ENCODE results near the gene USP17L12. TPM values are rescaled to one million over a fixed set of nuclear protein-coding genes. Genes with fewer than 3 reads are reported as not detected.
"Not testable (repeated sequence)": the region's sequence is repeated elsewhere in the genome, so short reads cannot be mapped to it uniquely, and the experiment has no call there.

The USP17L12 gene, protein sequence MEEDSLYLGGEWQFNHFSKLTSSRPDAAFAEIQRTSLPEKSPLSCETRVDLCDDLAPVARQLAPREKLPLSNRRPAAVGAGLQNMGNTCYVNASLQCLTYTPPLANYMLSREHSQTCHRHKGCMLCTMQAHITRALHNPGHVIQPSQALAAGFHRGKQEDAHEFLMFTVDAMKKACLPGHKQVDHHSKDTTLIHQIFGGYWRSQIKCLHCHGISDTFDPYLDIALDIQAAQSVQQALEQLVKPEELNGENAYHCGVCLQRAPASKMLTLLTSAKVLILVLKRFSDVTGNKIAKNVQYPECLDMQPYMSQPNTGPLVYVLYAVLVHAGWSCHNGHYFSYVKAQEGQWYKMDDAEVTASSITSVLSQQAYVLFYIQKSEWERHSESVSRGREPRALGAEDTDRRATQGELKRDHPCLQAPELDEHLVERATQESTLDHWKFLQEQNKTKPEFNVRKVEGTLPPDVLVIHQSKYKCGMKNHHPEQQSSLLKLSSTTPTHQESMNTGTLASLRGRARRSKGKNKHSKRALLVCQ
- total RNA-seq (ENCODE audit: unreplicated experiment) = not detected
- long read RNA-seq = 0 reads

DNA sequence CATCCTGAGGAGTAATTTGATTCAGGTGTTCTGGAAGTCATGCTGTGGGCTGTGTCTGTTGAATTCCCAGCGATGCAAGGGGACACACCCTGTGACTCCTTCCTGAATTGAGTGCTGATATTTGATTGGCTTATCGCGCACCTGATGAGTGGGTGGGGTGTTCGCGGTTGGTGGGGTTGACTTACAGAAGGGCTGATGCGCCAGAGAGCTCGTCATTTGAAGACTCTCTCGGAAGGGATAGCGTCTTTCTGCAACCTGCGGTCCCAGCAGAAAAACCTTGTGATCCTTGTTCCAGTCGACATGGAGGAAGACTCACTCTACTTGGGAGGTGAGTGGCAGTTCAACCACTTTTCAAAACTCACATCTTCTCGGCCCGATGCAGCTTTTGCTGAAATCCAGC lies at the start of gene USP17L12:
Gene USP17L12 (plus strand): TSS at position 301 of the 400 bp plus-strand sequence. CDS start 0 bp downstream, at position 301.
- not testable (repeated sequence) for H3K9me3 Mint-ChIP-seq (ENCODE audit: unreplicated experiment); H3K4me1 Mint-ChIP-seq (ENCODE audit: low read depth, unreplicated experiment); H3K4me3 Mint-ChIP-seq (ENCODE audit: unreplicated experiment); H3K36me3 Mint-ChIP-seq (ENCODE audit: unreplicated experiment); H3K27me3 Mint-ChIP-seq (ENCODE audit: unreplicated experiment); DNase-seq; H3K27ac Mint-ChIP-seq (ENCODE audit: unreplicated experiment)

DNA sequence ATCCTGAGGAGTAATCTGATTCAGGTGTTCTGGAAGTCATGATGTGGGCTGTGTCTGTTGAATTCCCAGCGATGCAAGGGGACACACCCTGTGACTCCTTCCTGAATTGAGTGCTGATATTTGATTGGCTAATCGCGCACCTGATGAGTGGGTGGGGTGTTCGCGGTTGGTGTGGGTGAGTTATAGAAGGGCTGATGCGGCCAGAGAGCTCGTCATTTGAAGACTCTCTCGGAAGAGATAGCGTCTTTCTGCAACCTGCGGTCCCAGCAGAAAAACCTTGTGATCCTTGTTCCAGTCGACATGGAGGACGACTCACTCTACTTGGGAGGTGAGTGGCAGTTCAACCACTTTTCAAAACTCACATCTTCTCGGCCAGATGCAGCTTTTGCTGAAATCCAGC lies 9.6 kb upstream of the USP17L12 start, which contains the start of gene USP17L10:
Gene USP17L10 (plus strand): TSS at position 301 of the 400 bp plus-strand sequence. CDS start 0 bp downstream, at position 301.
- not testable (repeated sequence) for H3K27me3 Mint-ChIP-seq (ENCODE audit: unreplicated experiment); H3K4me1 Mint-ChIP-seq (ENCODE audit: low read depth, unreplicated experiment); H3K4me3 Mint-ChIP-seq (ENCODE audit: unreplicated experiment); H3K27ac Mint-ChIP-seq (ENCODE audit: unreplicated experiment); H3K36me3 Mint-ChIP-seq (ENCODE audit: unreplicated experiment); H3K9me3 Mint-ChIP-seq (ENCODE audit: unreplicated experiment); DNase-seq

DNA sequence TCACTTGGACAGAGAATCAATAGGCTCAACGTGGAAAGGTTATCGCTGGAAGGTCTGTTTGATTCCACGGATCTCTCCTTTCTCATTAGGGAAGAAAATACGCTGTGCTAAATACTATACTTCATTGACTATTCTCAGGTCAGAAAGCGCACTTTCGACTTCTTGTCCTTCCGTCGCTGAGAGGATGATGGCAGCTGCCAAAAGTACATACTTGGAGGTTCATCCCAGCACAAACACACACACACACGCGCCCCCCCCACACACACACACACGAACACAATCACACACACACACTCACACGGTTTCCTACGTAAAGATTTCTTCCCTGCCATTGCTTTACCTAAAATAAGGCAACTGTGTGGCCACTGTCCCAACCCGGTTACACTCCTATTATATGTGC lies 5.3 kb upstream of the USP17L12 start:
- H3K9me3 Mint-ChIP-seq (ENCODE audit: unreplicated experiment); H3K27ac Mint-ChIP-seq (ENCODE audit: unreplicated experiment); H3K4me1 Mint-ChIP-seq (ENCODE audit: low read depth, unreplicated experiment); H3K4me3 Mint-ChIP-seq (ENCODE audit: unreplicated experiment); DNase-seq; H3K27me3 Mint-ChIP-seq (ENCODE audit: unreplicated experiment); H3K36me3 Mint-ChIP-seq (ENCODE audit: unreplicated experiment): not testable (repeated sequence)

DNA sequence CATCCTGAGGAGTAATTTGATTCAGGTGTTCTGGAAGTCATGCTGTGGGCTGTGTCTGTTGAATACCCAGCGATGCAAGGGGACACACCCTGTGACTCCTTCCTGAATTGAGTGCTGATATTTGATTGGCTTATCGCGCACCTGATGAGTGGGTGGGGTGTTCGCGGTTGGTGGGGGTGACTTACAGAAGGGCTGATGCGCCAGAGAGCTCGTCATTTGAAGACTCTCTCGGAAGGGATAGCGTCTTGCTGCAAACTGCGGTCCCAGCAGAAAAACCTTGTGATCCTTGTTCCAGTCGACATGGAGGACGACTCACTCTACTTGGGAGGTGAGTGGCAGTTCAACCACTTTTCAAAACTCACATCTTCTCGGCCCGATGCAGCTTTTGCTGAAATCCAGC lies 4.8 kb upstream of the USP17L12 start, which contains the start of gene USP17L11:
Gene USP17L11 (plus strand): TSS at position 301 of the 400 bp plus-strand sequence. CDS start 0 bp downstream, at position 301.
- H3K4me1 Mint-ChIP-seq (ENCODE audit: low read depth, unreplicated experiment); H3K36me3 Mint-ChIP-seq (ENCODE audit: unreplicated experiment); H3K27me3 Mint-ChIP-seq (ENCODE audit: unreplicated experiment); H3K4me3 Mint-ChIP-seq (ENCODE audit: unreplicated experiment); H3K9me3 Mint-ChIP-seq (ENCODE audit: unreplicated experiment); H3K27ac Mint-ChIP-seq (ENCODE audit: unreplicated experiment); DNase-seq: not testable (repeated sequence)

DNA sequence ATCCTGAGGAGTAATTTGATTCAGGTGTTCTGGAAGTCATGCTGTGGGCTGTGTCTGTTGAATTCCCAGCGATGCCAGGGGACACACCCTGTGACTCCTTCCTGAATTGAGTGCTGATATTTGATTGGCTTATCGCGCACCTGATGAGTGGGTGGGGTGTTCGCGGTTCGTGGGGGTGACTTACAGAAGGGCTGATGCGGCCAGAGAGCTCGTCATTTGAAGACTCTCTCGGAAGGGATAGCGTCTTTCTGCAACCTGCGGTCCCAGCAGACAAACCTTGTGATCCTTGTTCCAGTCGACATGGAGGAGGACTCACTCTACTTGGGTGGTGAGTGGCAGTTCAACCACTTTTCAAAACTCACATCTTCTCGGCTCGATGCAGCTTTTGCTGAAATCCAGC lies 4.6 kb downstream of the USP17L12 start, which contains the start of gene USP17L13:
Gene USP17L13 (plus strand): TSS at position 301 of the 400 bp plus-strand sequence. CDS start 0 bp downstream, at position 301.
- not testable (repeated sequence) for H3K36me3 Mint-ChIP-seq (ENCODE audit: unreplicated experiment); H3K4me1 Mint-ChIP-seq (ENCODE audit: low read depth, unreplicated experiment); H3K4me3 Mint-ChIP-seq (ENCODE audit: unreplicated experiment); H3K27ac Mint-ChIP-seq (ENCODE audit: unreplicated experiment); DNase-seq; H3K9me3 Mint-ChIP-seq (ENCODE audit: unreplicated experiment); H3K27me3 Mint-ChIP-seq (ENCODE audit: unreplicated experiment)

DNA sequence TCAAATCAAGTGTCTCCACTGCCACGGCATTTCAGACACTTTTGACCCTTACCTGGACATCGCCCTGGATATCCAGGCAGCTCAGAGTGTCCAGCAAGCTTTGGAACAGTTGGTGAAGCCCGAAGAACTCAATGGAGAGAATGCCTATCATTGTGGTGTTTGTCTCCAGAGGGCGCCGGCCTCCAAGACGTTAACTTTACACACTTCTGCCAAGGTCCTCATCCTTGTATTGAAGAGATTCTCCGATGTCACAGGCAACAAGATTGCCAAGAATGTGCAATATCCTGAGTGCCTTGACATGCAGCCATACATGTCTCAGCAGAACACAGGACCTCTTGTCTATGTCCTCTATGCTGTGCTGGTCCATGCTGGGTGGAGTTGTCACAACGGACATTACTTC lies 10.3 kb downstream of the USP17L12 start:
- H3K27ac Mint-ChIP-seq (ENCODE audit: unreplicated experiment); DNase-seq; H3K4me3 Mint-ChIP-seq (ENCODE audit: unreplicated experiment); H3K9me3 Mint-ChIP-seq (ENCODE audit: unreplicated experiment); H3K4me1 Mint-ChIP-seq (ENCODE audit: low read depth, unreplicated experiment); H3K27me3 Mint-ChIP-seq (ENCODE audit: unreplicated experiment); H3K36me3 Mint-ChIP-seq (ENCODE audit: unreplicated experiment): not testable (repeated sequence)

DNA sequence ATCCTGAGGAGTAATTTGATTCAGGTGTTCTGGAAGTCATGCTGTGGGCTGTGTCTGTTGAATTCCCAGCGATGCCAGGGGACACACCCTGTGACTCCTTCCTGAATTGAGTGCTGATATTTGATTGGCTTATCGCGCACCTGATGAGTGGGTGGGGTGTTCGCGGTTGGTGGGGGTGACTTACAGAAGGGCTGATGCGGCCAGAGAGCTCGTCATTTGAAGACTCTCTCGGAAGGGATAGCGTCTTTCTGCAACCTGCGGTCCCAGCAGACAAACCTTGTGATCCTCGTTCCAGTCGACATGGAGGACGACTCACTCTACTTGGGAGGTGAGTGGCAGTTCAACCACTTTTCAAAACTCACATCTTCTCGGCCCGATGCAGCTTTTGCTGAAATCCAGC lies 14.1 kb downstream of the USP17L12 start, which contains the start of gene USP17L15:
Gene USP17L15 (plus strand): TSS at position 301 of the 400 bp plus-strand sequence. CDS start 0 bp downstream, at position 301.
- not testable (repeated sequence) for H3K4me1 Mint-ChIP-seq (ENCODE audit: low read depth, unreplicated experiment); H3K27me3 Mint-ChIP-seq (ENCODE audit: unreplicated experiment); H3K36me3 Mint-ChIP-seq (ENCODE audit: unreplicated experiment); H3K9me3 Mint-ChIP-seq (ENCODE audit: unreplicated experiment); H3K27ac Mint-ChIP-seq (ENCODE audit: unreplicated experiment); DNase-seq; H3K4me3 Mint-ChIP-seq (ENCODE audit: unreplicated experiment)

DNA sequence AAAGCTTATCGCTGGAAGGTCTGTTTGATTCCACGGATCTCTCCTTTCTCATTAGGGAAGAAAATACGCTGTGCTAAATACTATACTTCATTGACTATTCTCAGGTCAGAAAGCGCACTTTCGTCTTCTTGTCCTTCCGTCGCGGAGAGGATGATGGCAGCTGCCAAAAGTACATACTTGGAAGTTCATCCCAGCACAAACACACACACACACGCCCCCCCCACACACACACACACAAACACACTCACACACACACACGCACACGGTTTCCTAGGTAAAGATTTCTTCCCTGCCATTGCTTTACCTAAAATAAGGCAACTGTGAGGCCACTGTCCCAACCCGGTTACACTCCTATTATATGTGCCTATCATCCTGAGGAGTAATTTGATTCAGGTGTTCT lies 18.5 kb downstream of the USP17L12 start:
- H3K4me1 Mint-ChIP-seq (ENCODE audit: low read depth, unreplicated experiment); H3K4me3 Mint-ChIP-seq (ENCODE audit: unreplicated experiment); H3K9me3 Mint-ChIP-seq (ENCODE audit: unreplicated experiment); DNase-seq; H3K27me3 Mint-ChIP-seq (ENCODE audit: unreplicated experiment); H3K27ac Mint-ChIP-seq (ENCODE audit: unreplicated experiment); H3K36me3 Mint-ChIP-seq (ENCODE audit: unreplicated experiment): not testable (repeated sequence)

DNA sequence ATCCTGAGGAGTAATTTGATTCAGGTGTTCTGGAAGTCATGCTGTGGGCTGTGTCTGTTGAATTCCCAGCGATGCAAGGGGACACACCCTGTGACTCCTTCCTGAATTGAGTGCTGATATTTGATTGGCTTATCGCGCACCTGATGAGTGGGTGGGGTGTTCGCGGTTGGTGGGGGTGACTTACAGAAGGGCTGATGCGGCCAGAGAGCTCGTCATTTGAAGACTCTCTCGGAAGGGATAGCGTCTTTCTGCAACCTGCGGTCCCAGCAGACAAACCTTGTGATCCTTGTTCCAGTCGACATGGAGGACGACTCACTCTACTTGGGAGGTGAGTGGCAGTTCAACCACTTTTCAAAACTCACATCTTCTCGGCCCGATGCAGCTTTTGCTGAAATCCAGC lies 23.6 kb downstream of the USP17L12 start, which contains the start of gene USP17L17:
Gene USP17L17 (plus strand): TSS at position 301 of the 400 bp plus-strand sequence. CDS start 0 bp downstream, at position 301.
- not testable (repeated sequence) for DNase-seq; H3K36me3 Mint-ChIP-seq (ENCODE audit: unreplicated experiment); H3K27ac Mint-ChIP-seq (ENCODE audit: unreplicated experiment); H3K27me3 Mint-ChIP-seq (ENCODE audit: unreplicated experiment); H3K9me3 Mint-ChIP-seq (ENCODE audit: unreplicated experiment); H3K4me3 Mint-ChIP-seq (ENCODE audit: unreplicated experiment); H3K4me1 Mint-ChIP-seq (ENCODE audit: low read depth, unreplicated experiment)

DNA sequence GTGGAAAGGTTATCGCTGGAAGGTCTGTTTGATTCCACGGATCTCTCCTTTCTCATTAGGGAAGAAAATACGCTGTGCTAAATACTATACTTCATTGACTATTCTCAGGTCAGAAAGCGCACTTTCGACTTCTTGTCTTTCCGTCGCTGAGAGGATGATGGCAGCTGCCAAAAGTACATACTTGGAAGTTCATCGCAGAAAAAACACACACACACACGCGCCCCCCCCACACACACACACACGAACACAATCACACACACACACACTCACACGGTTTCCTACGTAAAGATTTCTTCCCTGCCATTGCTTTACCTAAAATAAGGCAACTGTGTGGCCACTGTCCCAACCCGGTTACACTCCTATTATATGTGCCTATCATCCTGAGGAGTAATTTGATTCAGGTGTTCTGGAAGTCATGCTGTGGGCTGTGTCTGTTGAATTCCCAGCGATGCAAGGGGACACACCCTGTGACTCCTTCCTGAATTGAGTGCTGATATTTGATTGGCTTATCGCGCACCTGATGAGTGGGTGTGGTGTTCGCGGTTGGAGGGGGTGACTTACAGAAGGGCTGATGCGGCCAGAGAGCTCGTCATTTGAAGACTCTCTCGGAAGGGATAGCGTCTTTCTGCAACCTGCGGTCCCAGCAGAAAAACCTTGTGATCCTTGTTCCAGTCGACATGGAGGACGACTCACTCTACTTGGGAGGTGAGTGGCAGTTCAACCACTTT lies 28.2 kb downstream of the USP17L12 start, which contains the start of gene USP17L18:
Gene USP17L18 (plus strand): TSS at position 678 of the 728 bp plus-strand sequence. CDS start 0 bp downstream, at position 678.
- H3K4me3 Mint-ChIP-seq (ENCODE audit: unreplicated experiment); H3K36me3 Mint-ChIP-seq (ENCODE audit: unreplicated experiment); H3K9me3 Mint-ChIP-seq (ENCODE audit: unreplicated experiment); H3K27me3 Mint-ChIP-seq (ENCODE audit: unreplicated experiment); H3K27ac Mint-ChIP-seq (ENCODE audit: unreplicated experiment); H3K4me1 Mint-ChIP-seq (ENCODE audit: low read depth, unreplicated experiment): not testable (repeated sequence)
- peak; percentile 6 for DNase-seq

DNA sequence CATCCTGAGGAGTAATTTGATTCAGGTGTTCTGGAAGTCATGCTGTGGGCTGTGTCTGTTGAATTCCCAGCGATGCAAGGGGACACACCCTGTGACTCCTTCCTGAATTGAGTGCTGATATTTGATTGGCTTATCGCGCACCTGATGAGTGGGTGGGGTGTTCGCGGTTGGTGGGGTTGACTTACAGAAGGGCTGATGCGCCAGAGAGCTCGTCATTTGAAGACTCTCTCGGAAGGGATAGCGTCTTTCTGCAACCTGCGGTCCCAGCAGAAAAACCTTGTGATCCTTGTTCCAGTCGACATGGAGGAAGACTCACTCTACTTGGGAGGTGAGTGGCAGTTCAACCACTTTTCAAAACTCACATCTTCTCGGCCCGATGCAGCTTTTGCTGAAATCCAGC lies 33.1 kb downstream of the USP17L12 start, which contains the start of gene USP17L19:
Gene USP17L19 (plus strand): TSS at position 301 of the 400 bp plus-strand sequence. CDS start 0 bp downstream, at position 301.
- not testable (repeated sequence) for H3K4me3 Mint-ChIP-seq (ENCODE audit: unreplicated experiment); H3K36me3 Mint-ChIP-seq (ENCODE audit: unreplicated experiment); DNase-seq; H3K27ac Mint-ChIP-seq (ENCODE audit: unreplicated experiment); H3K27me3 Mint-ChIP-seq (ENCODE audit: unreplicated experiment); H3K4me1 Mint-ChIP-seq (ENCODE audit: low read depth, unreplicated experiment); H3K9me3 Mint-ChIP-seq (ENCODE audit: unreplicated experiment)
